CD4-positive, alpha-beta T cell treated with Interferon alpha-2 for 1 hour (primary cell): ENCODE results near the gene RYR2.
"Not testable (repeated sequence)": the region's sequence is repeated elsewhere in the genome, so short reads cannot be mapped to it uniquely, and the experiment has no call there.

Source experiments
- DNase-seq, 2 donors: peaks; one replicate each; pipeline ENCODE4 v3.0.0-alpha.2; 2020 to 2022

RYR2 gene

DNA sequence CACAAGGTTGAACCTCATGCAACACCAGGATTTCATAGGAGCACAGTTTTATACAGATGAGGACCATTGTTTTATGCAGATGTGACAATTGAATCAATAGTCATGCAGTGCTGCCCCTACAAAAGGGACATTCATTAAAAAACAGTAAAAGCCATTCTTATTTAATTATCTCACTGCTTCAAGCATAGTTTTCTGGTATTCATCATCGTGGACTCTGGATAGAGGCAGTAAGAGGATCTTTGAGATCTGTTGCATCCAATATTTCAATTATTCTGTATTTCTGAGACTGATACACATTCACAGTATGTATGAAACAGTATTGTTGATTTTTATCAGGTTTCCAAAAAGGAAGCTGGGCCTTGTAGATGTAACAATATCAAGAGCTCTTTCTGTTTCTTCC is 237.6 kb downstream of the RYR2 start:
- DNase-seq: no peak

- no peak for DNase-seq
Observed at GRCh38 chr1:237281481-237281880, 239.5 kb downstream of the RYR2 start.

DNA sequence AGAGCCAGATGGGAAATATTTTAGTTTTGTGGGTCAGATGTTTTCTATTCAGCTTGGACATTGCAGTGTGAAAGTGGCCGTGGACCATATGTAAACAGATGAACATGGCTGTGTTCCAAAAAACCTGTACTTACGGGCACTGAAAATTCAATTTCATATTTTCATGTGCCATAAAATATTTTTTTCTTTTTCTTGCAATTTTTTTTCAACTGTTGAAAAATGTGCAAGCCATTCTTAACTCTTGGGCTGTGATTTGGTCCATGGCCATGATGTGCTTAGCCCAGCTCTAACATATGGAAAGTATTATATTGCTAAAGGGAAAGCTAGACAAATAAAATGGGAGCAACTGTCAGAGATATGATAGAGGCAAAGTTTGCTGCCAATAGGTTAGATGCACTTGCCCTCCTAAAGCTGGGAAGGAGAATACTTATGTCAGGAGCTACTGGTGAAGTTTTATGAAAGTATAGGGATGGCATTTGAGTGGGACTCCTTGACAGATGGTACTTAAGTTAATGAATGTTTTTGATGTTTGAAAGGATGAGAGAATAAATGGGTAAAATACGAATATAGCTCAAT is 240.3 kb downstream of the RYR2 start:
- DNase-seq: no peak

DNA sequence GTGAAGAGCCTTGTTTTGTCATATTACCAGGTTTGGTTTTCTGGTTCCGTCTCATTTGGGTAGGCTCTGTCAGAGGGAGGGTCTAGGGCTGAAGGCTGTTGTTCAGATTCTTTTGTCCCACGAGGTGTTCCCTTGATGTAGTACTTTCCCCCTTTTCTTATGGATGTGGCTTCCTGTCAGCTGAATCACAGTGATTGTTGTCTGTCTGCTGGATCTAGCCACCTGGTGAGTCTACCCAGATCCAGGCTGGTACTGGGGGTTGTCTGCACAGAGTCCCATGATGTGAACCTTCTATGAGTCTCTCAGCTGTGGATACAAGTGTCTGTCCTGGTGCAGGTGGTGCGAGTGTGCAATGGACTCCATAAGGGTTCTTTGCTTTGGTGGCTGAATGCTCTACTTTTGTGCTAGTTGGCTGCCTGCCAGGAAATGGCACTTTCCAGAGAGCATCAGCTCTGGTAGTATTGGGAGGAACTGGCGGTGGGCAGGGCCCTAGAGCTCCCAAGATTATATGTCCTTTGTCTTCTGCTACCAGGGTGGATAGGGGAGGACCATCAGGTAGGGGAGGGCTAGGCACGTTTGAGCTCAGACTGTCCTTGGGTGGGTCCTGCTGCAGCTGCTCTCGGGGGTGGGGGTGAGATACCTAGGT is 246.0 kb downstream of the RYR2 start:
- DNase-seq: no peak

DNA sequence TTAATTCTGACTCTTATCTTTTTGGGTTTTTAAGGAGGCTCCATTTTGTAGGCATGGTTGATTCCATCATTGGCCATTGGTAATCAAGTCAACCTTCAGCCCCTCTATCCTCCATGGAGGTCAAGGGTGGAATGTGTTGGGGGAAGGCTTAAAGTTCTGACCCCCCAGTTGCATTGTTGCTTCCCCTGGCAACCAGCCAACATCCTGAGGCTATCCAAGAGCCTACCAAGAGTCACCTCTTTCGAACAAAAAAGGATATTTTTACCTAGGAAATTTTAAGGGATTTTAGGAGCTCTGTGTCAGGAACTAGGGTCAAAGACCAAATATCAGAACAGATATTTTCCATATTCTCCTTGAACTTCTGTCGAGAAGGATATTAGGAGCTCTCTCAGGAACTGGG is 251.8 kb downstream of the RYR2 start:
- no peak for DNase-seq

DNA sequence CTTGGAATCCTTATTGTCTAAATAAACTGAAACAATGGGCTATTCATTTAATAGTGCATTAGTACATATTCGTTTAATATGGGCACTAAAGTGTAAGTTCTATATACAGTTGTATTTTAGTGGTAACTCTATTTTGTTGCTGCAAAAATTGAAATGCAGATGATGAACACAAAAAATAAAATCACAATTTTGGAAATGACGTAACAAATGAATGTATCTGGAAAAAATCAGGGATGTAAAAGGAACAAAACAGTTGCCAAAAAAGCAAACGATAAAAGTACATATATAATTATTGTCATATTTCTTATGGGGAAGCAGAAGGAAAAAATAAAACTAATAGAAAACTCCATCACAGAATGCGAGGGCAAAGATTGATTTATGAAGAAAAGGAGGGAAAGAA is 254.9 kb downstream of the RYR2 start:
- no peak for DNase-seq

GRCh38 chr1:237300642-237301041 is 258.7 kb downstream of the RYR2 start:
- no peak for DNase-seq

DNA sequence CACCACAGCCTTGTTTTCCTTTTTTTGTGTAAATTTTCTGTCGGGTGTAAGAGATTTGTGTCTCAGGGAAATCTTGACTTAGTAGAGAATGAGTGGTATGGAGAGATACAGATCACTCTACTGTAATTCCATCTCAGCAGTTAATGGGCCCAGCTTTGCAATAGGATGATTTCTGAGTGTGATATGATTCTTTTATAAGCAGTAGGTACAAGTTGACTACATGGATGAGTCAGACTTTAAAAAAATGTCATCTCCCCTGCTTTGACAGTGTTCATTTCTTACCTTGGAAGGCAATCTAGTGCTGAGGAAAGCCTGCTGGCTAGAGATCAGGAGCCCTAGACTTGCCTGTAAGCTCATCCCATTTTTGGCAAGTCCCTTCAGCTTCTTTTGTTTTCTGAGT is 261.9 kb downstream of the RYR2 start:
- no peak for DNase-seq

GRCh38 chr1:237306726-237307125 is 264.7 kb downstream of the RYR2 start:
- DNase-seq: no peak

GRCh38 chr1:237309595-237310118 is 267.7 kb downstream of the RYR2 start:
- no peak for DNase-seq

DNA sequence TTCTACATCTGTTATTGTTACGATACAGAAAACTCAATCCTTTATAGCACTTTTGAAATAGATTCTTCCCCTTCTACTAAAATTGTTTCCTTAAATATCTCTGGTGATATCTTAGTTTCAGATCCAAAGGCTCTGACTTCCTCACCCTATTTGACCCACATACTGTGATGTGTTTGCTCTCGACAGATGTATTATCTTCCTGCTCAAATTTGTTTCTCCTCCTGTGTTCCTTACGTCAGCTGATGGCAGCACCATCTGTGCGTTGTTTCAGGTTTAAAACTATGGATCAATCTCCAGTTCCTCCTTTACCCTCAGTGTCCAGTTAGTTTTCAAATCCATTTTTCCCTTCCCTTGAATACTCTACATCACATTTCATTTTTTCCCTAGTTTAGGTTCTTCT is 274.4 kb downstream of the RYR2 start:
- DNase-seq: no peak

GRCh38 chr1:237318748-237319147 is 276.8 kb downstream of the RYR2 start:
- no peak for DNase-seq

GRCh38 chr1:237320890-237321289 is 278.9 kb downstream of the RYR2 start:
- no peak for DNase-seq

- DNase-seq: no peak
Observed at GRCh38 chr1:237324226-237324625, 282.2 kb downstream of the RYR2 start.

- DNase-seq: no peak
Observed at GRCh38 chr1:237327061-237327460, 285.1 kb downstream of the RYR2 start.

- DNase-seq: no peak
Observed at GRCh38 chr1:237340892-237341291, 298.9 kb downstream of the RYR2 start.

GRCh38 chr1:237341391-237341790 is 299.4 kb downstream of the RYR2 start:
- no peak for DNase-seq

DNA sequence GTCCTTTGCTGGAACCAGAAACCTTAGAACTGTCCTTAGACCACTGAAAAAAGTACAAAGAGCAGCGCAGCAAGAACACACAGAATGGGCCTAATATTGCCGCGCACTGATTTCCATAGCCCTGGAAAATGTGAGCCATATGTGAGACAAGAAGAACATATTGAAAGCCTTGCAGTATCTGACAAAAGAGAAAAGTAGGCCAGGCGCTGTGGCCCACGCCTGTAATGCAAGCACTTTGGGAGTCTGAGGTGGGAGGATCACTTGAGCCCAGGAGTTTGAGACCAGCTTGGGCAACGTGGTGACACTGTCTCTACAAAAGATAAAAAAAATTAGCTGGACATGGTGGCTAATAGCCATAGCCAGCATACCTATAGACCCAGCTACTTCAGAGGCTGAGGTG is 300.7 kb downstream of the RYR2 start:
- no peak for DNase-seq

DNA sequence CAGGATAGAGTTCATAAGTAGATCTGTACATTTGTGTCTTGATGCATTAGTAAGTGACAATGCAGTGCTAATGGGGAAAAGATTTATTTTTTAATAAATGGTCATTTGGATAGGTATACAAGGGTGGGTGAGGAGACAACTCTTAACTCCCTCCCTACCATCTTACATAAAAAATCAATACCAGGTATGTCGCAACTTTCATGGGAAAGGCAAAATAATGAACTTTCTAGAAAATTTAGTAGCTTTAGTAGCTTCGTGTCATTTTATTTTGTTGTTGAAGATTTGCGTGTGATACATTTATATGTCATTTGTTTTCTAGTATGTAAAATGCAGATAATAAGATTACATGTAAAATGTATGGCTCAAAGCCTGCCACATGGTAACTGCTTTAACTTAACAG is 310.8 kb downstream of the RYR2 start:
- DNase-seq: no peak

DNA sequence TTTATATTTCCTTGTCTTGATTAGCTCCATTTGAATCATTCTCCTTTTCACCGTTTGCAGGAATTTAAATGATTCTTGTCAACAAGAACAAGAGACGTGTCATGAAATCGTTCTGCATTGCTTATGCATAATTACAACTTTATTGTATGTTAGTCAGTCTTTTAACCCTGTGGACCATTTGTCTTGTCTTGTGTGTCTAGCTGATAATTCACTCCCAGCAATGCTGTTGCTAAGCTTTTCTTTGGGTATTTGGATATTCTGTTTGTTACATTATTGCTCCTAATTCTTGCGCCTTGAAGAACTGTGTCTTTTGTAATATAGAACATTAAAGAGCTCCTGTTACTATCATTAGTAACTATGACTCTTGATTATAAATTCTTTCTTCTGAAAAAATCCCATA is 311.9 kb downstream of the RYR2 start:
- DNase-seq: no peak

GRCh38 chr1:237355022-237355421 is 313.0 kb downstream of the RYR2 start:
- no peak for DNase-seq

GRCh38 chr1:237358555-237358954 is 316.6 kb downstream of the RYR2 start:
- no peak for DNase-seq

- no peak for DNase-seq
Observed at GRCh38 chr1:237367758-237368157, 325.8 kb downstream of the RYR2 start.

DNA sequence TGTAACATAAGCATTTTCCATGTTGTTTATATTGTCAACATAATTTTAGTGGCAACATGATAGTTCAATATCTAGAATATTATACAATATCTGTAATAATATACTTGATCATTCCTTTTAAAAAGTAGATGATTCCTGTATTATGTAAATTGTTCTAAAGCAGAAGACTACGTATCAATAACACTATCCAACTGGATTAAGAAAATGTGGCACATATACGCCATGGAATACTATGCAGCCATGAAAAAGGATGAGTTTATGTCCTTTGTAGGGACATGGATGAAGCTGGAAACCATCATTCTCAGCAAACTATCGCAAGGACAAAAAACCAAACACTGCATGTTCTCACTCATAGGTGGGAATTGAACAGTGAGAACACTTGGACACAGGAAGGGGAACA is 329.5 kb downstream of the RYR2 start:
- not testable (repeated sequence) for DNase-seq

- DNase-seq: no peak
Observed at GRCh38 chr1:237383791-237384190, 341.8 kb downstream of the RYR2 start.
